Neuronal stem cell (in vitro differentiated cells): ENCODE measurements around the gene COQ10B.

Experiments
- DNase-seq: peaks from one replicate; pipeline ENCODE4 v3.0.0-alpha.2; 2013; ENCODE audit warnings: low spot score
- H2AFZ ChIP-seq: one replicate; pipeline ENCODE4 v1.6.1; 2013; ENCODE audit warnings: mild to moderate bottlenecking, low read length, inconsistent platforms
- H2AK5ac ChIP-seq: 2 replicates; pipeline ENCODE4 v1.6.1; 2013; ENCODE audit warnings: low read depth, mild to moderate bottlenecking, inconsistent platforms, low read length, moderate library complexity, mixed read lengths
- H2BK120ac ChIP-seq: 2 replicates; pipeline ENCODE4 v1.6.1; 2013; ENCODE audit warnings: low read depth, mild to moderate bottlenecking, inconsistent platforms, low read length, moderate library complexity, mixed read lengths
- H2BK12ac ChIP-seq: one replicate; pipeline ENCODE4 v1.6.1; 2013; ENCODE audit warnings: low read length, inconsistent platforms
- H2BK15ac ChIP-seq: 2 replicates; pipeline ENCODE4 v1.6.1; 2013; ENCODE audit warnings: mild to moderate bottlenecking, low read length, inconsistent platforms, mixed read lengths
- H2BK5ac ChIP-seq: one replicate; pipeline ENCODE4 v1.6.1; 2013; ENCODE audit warnings: inconsistent platforms, mild to moderate bottlenecking, low read length, moderate library complexity
- H3K14ac ChIP-seq: one replicate; pipeline ENCODE4 v1.6.1; 2013; ENCODE audit warnings: low read length, inconsistent platforms
- H3K18ac ChIP-seq: 2 replicates; pipeline ENCODE4 v1.6.1; 2013; ENCODE audit warnings: low read length, inconsistent platforms
- H3K23ac ChIP-seq: 2 replicates; pipeline ENCODE4 v1.6.1; 2013; ENCODE audit warnings: low read depth, mild to moderate bottlenecking, mixed read lengths, low read length, inconsistent platforms; ENCODE audit not compliant: poor library complexity
- H3K27ac ChIP-seq: replicated peaks from 3 replicates; pipeline ENCODE4 v1.5.1; 2013; ENCODE audit warnings: low read length, inconsistent platforms
- H3K27me3 ChIP-seq, 3 experiments: 2 replicates each; pipeline ENCODE4 v1.6.1; 2013; ENCODE audit warnings: low read length in 3 of 3, mild to moderate bottlenecking in 2 of 3, inconsistent platforms in 1 of 3, low read depth in 1 of 3, mixed read lengths in 1 of 3, moderate library complexity in 1 of 3; ENCODE audit not compliant: control insufficient read depth in 3 of 3, insufficient read depth in 3 of 3
- H3K36me3 ChIP-seq, 2 donors: replicated peaks in 1 of 2; 2 replicates each; pipeline ENCODE4 v1.6.1; 2013; ENCODE audit warnings: low read length in 2 of 2; ENCODE audit not compliant: control insufficient read depth in 2 of 2, insufficient read depth in 2 of 2
- H3K4ac ChIP-seq: 2 replicates; pipeline ENCODE4 v1.6.1; 2013; ENCODE audit warnings: inconsistent platforms, mild to moderate bottlenecking, low read length, moderate library complexity
- H3K4me1 ChIP-seq, 2 donors: 1 replicate in 1 of 2; 2 replicates in 1 of 2; pipeline ENCODE4 v1.6.1; 2013; ENCODE audit warnings: low read length in 2 of 2, low read depth in 1 of 2; ENCODE audit not compliant: control insufficient read depth in 2 of 2, insufficient read depth in 1 of 2
- H3K4me2 ChIP-seq: one replicate; pipeline ENCODE4 v1.6.1; 2013; ENCODE audit warnings: mild to moderate bottlenecking, low read length, inconsistent platforms; ENCODE audit not compliant: insufficient read depth, poor library complexity, severe bottlenecking
- H3K4me3 ChIP-seq, 2 donors: 2 replicates each; pipeline ENCODE4 v1.5.1; 2013; ENCODE audit warnings: low read length in 2 of 2, mild to moderate bottlenecking in 2 of 2, inconsistent platforms in 1 of 2, moderate library complexity in 1 of 2
- H3K79me1 ChIP-seq: one replicate; pipeline ENCODE4 v1.6.1; 2013; ENCODE audit warnings: low read depth, mild to moderate bottlenecking, inconsistent platforms, low read length, moderate library complexity
- H3K9ac ChIP-seq: one replicate; pipeline ENCODE4 v1.6.1; 2013; ENCODE audit warnings: mild to moderate bottlenecking, low read depth, low read length, inconsistent platforms; ENCODE audit not compliant: poor library complexity
- H3K9me3 ChIP-seq, 2 donors: replicated peaks in 1 of 2; 2 replicates each; pipeline versions ENCODE3 to v1.6.1; 2013; ENCODE audit warnings: low read length in 2 of 2, mild to moderate bottlenecking in 2 of 2, inconsistent platforms in 1 of 2, low read depth in 1 of 2, mixed read lengths in 1 of 2, moderate library complexity in 1 of 2; ENCODE audit not compliant: control insufficient read depth in 2 of 2, insufficient read depth in 1 of 2
- H4K8ac ChIP-seq: one replicate; pipeline ENCODE4 v1.6.1; 2013; ENCODE audit warnings: low read depth, mild to moderate bottlenecking, inconsistent platforms, low read length, moderate library complexity
- H4K91ac ChIP-seq: one replicate; pipeline ENCODE4 v1.6.1; 2013; ENCODE audit warnings: low read length, low read depth, mild to moderate bottlenecking, inconsistent platforms; ENCODE audit not compliant: poor library complexity
- WGBS, 2 donors: extraction: QIAGEN DNeasy Blood & Tissue Kit; methylation state at CpG; one replicate each; pipeline ENCODE4 v1.1.7; 2013; ENCODE audit warnings: missing lambda C conversion rate in 2 of 2, mixed read lengths in 1 of 2; ENCODE audit not compliant: insufficient read length in 2 of 2, insufficient replicate concordance in 1 of 2; ENCODE audit errors: extremely low coverage in 2 of 2; 5-methylcytosine and 5-hydroxymethylcytosine counted together

COQ10B gene

GRCh38 chr2:197499594-197500502 lies 46.5 kb downstream of the COQ10B start, which contains the start of the genes HSPD1 and HSPE1:
HSPD1 (minus strand) TSS chr2:197499840; CDS start chr2:197498848, 992 bp downstream.
HSPE1 (plus strand) TSS chr2:197500379; CDS start chr2:197500437, 58 bp downstream.
- Histone ChIP-seq H4K91ac (peak within 1 kb of the TSS; percentile 82), H2AFZ (peak within 1 kb of the TSS; percentile 85), H3K9me3 (peaks cover 0 to 3% of the 10 kb centered on the region in 2 donors), H3K27ac (peak within 1 kb of the TSS; percentile 99), H2BK5ac (peak within 1 kb of the TSS; percentile 97), H2BK120ac (peak within 1 kb of the TSS; percentile 16), H3K4me1 (peaks cover 0 to 20% of the 10 kb centered on the region in 2 donors), H3K9ac (peak within 1 kb of the TSS; percentile 86), H4K8ac (no peak within 1 kb of the TSS), H3K14ac (peak within 1 kb of the TSS; percentile 77), H3K36me3 (peaks cover 20 to 75% of the 10 kb centered on the region in 2 donors), H3K4me3 (peak within 1 kb of the TSS; percentile 83 to 93), H3K4ac (no peak within 1 kb of the TSS), H2AK5ac (peak within 1 kb of the TSS; percentile 25), H3K18ac (peak within 1 kb of the TSS; percentile 95), H3K4me2 (peak within 1 kb of the TSS; percentile 75), H2BK15ac (no peak within 1 kb of the TSS), H3K23ac (peak within 1 kb of the TSS; percentile 99), H2BK12ac (no peak within 1 kb of the TSS), H3K27me3 (no peaks in the 10 kb centered on the region), H3K79me1 (peaks cover 3% of the 10 kb centered on the region)
- no CpG with 5 or more reads among the region's 104 CpGs for WGBS, 2 donors
- peak; percentile 99 for DNase-seq

GRCh38 chr2:197500503-197501131 lies 47.3 kb downstream of the COQ10B start:
- H3K4me3 ChIP-seq: peak overlapping the region; percentile 83 to 93
- peaks cover 0 to 3% of the 10 kb centered on the region in 2 donors for H3K9me3 ChIP-seq
- no peak overlapping the region for H4K91ac ChIP-seq
- H2BK15ac ChIP-seq: no peak overlapping the region
- H2BK12ac ChIP-seq: no peak overlapping the region
- H3K4ac ChIP-seq: no peak overlapping the region
- peak overlapping the region; percentile 8 for H2AK5ac ChIP-seq
- no peak overlapping the region for H4K8ac ChIP-seq
- peak overlapping the region; percentile 94 for H3K18ac ChIP-seq
- H3K36me3 ChIP-seq: peaks cover 17 to 72% of the 10 kb centered on the region in 2 donors
- WGBS, 2 donors: no CpG with 5 or more reads among the region's 30 CpGs
- peak overlapping the region; percentile 97 for H2BK5ac ChIP-seq
- peak overlapping the region; percentile 99 for H3K27ac ChIP-seq
- H2BK120ac ChIP-seq: no peak overlapping the region
- peak overlapping the region; percentile 77 for H3K14ac ChIP-seq
- peak overlapping the region; percentile 71 for H3K4me2 ChIP-seq
- peaks cover 3% of the 10 kb centered on the region for H3K79me1 ChIP-seq
- peak overlapping the region; percentile 82 for H3K9ac ChIP-seq
- DNase-seq: peak; percentile 4
- peak overlapping the region; percentile 59 for H3K23ac ChIP-seq
- peaks cover 0 to 20% of the 10 kb centered on the region in 2 donors for H3K4me1 ChIP-seq
- H2AFZ ChIP-seq: peak overlapping the region; percentile 85
- H3K27me3 ChIP-seq: no peaks in the 10 kb centered on the region

GRCh38 chr2:197502201-197502600 lies 48.8 kb downstream of the COQ10B start:
- Histone ChIP-seq H3K36me3 (peaks cover 10 to 70% of the 10 kb centered on the region in 2 donors), H2BK12ac (no peak overlapping the region), H2BK15ac (no peak overlapping the region), H3K4me3 (no peak overlapping the region), H2BK5ac (no peak overlapping the region), H3K79me1 (peaks cover 3% of the 10 kb centered on the region), H3K23ac (no peak overlapping the region), H3K9ac (no peak overlapping the region), H3K14ac (no peak overlapping the region), H4K91ac (no peak overlapping the region), H3K27me3 (no peaks in the 10 kb centered on the region), H4K8ac (no peak overlapping the region), H3K4me2 (no peak overlapping the region), H3K4ac (no peak overlapping the region), H3K18ac (no peak overlapping the region), H2BK120ac (no peak overlapping the region), H3K4me1 (peaks cover 0 to 15% of the 10 kb centered on the region in 2 donors), H2AK5ac (no peak overlapping the region), H3K9me3 (peaks cover 0 to 3% of the 10 kb centered on the region in 2 donors), H2AFZ (no peak overlapping the region), H3K27ac (no peak overlapping the region)
- no CpG with 5 or more reads among the region's 4 CpGs for WGBS, 2 donors
- no peak for DNase-seq

- Histone ChIP-seq H2AK5ac (no peak overlapping the region), H2BK15ac (no peak overlapping the region), H3K36me3 (peaks cover 8 to 65% of the 10 kb centered on the region in 2 donors)
These were observed 49.3 kb downstream of the COQ10B start for GRCh38 chr2:197502685-197503084.

More at GRCh38 chr2:197502685-197503084, 49.3 kb downstream of the COQ10B start:
- H3K9me3 ChIP-seq: peaks cover 0 to 3% of the 10 kb centered on the region in 2 donors
- no peak overlapping the region for H4K91ac ChIP-seq
- H3K23ac ChIP-seq: no peak overlapping the region
- no peak overlapping the region for H4K8ac ChIP-seq
- no peak overlapping the region for H2BK5ac ChIP-seq
- no peaks in the 10 kb centered on the region for H3K27me3 ChIP-seq
- H3K9ac ChIP-seq: no peak overlapping the region
- no peak overlapping the region for H3K27ac ChIP-seq
- no peak overlapping the region for H2BK120ac ChIP-seq
- no CpG with 5 or more reads among the region's 4 CpGs for WGBS, 2 donors
- no peak overlapping the region for H3K14ac ChIP-seq
- H2BK12ac ChIP-seq: no peak overlapping the region
- H3K4me2 ChIP-seq: no peak overlapping the region
- peaks cover 0 to 12% of the 10 kb centered on the region in 2 donors for H3K4me1 ChIP-seq
- H2AFZ ChIP-seq: no peak overlapping the region
- no peak overlapping the region for H3K4ac ChIP-seq
- H3K79me1 ChIP-seq: peaks cover 3% of the 10 kb centered on the region
- no peak overlapping the region for H3K18ac ChIP-seq
- DNase-seq: no peak
- H3K4me3 ChIP-seq: no peak overlapping the region
